Endodermal cell (in vitro differentiated cells): ENCODE data around the gene TBL3. TPM values are rescaled to one million over a fixed set of nuclear protein-coding genes. Genes with fewer than 3 reads are reported as not detected.
A peak's percentile ranks its signal among the peaks of the same experiment; 100 is the strongest.

Source experiments
- DNase-seq: peaks from one replicate; pipeline ENCODE4 v3.0.0-alpha.2; 2017
- H3K27ac ChIP-seq: 2 replicates; pipeline ENCODE4 v1.5.1; 2013; ENCODE audit warnings: mild to moderate bottlenecking, low read depth, low read length, moderate library complexity
- H3K27me3 ChIP-seq: 2 replicates; pipeline ENCODE4 v1.6.1; 2013; ENCODE audit warnings: mild to moderate bottlenecking, low read length, moderate library complexity; ENCODE audit not compliant: insufficient read depth, control insufficient read depth, poor library complexity, severe bottlenecking
- H3K36me3 ChIP-seq: 2 replicates; pipeline ENCODE4 v1.7.0; 2013; ENCODE audit warnings: mild to moderate bottlenecking, low read length, moderate library complexity; ENCODE audit not compliant: control insufficient read depth, insufficient read depth
- H3K4me1 ChIP-seq: one replicate; pipeline ENCODE4 v1.7.0; 2013; ENCODE audit warnings: low read length; ENCODE audit not compliant: control insufficient read depth, insufficient read depth
- H3K4me3 ChIP-seq: 2 replicates; pipeline ENCODE4 v1.5.1; 2013; ENCODE audit warnings: mild to moderate bottlenecking, low read length, moderate library complexity
- H3K9ac ChIP-seq: 2 replicates; pipeline ENCODE4 v1.6.1; 2013; ENCODE audit warnings: mild to moderate bottlenecking, low read length, moderate library complexity; ENCODE audit not compliant: poor library complexity, severe bottlenecking; ENCODE audit errors: extremely low read depth
- H3K9me3 ChIP-seq: 2 replicates; pipeline ENCODE4 v1.6.1; 2013; ENCODE audit warnings: mild to moderate bottlenecking, low read length, moderate library complexity; ENCODE audit not compliant: control insufficient read depth
- H3K27ac Mint-ChIP-seq: 2 replicates; pipeline ENCODE4 v1.8.0; 2020; ENCODE audit warnings: mixed read lengths
- H3K27me3 Mint-ChIP-seq: 2 replicates; pipeline ENCODE4 v1.8.0; 2021; ENCODE audit warnings: mild to moderate bottlenecking, mixed read lengths; ENCODE audit not compliant: insufficient read depth
- H3K36me3 Mint-ChIP-seq: 2 replicates; pipeline ENCODE4 v1.8.0; 2020; ENCODE audit warnings: low read depth, mixed read lengths
- H3K4me1 Mint-ChIP-seq: 2 replicates; pipeline ENCODE4 v1.8.0; 2020; ENCODE audit warnings: mixed read lengths
- H3K4me3 Mint-ChIP-seq: 2 replicates; pipeline ENCODE4 v1.8.0; 2020; ENCODE audit warnings: mild to moderate bottlenecking, moderate library complexity, mixed read lengths
- H3K9me3 Mint-ChIP-seq: 2 replicates; pipeline ENCODE4 v1.8.0; 2020; ENCODE audit warnings: mild to moderate bottlenecking, mixed read lengths
- CTCF ChIP-seq: fragments of 200-600 bp; sonication (generic); conservative IDR thresholded peaks from 2 replicates; pipeline ENCODE4 v1.5.0; 2021; ENCODE audit warnings: antibody characterized with exemption, mild to moderate bottlenecking
- WGBS, 2 experiments: methylation state at CpG; one replicate each; pipeline versions ENCODE4 v1.1.5 to v1.1.7; 2013; ENCODE audit warnings: missing lambda C conversion rate in 2 of 2, mixed read lengths in 1 of 2; ENCODE audit not compliant: insufficient coverage in 1 of 2, insufficient read length in 1 of 2; 5-methylcytosine and 5-hydroxymethylcytosine counted together
- total RNA-seq, 2 donors: library from RNA; stranded (reverse); fragmentation: NEBNext Ultra II Directional in 1 of 2; extraction: Animal tissue kit (Norgen Biotek cat#: 25700) in 1 of 2; gene quantifications; 2 replicates in 1 of 2; 3 replicates in 1 of 2; pipeline ENCODE4 v1.2.1, GENCODE V29; 2021

The TBL3 gene
- total RNA-seq, 2 donors from 2014 or later = 43.4 to 49.7 TPM

DNA sequence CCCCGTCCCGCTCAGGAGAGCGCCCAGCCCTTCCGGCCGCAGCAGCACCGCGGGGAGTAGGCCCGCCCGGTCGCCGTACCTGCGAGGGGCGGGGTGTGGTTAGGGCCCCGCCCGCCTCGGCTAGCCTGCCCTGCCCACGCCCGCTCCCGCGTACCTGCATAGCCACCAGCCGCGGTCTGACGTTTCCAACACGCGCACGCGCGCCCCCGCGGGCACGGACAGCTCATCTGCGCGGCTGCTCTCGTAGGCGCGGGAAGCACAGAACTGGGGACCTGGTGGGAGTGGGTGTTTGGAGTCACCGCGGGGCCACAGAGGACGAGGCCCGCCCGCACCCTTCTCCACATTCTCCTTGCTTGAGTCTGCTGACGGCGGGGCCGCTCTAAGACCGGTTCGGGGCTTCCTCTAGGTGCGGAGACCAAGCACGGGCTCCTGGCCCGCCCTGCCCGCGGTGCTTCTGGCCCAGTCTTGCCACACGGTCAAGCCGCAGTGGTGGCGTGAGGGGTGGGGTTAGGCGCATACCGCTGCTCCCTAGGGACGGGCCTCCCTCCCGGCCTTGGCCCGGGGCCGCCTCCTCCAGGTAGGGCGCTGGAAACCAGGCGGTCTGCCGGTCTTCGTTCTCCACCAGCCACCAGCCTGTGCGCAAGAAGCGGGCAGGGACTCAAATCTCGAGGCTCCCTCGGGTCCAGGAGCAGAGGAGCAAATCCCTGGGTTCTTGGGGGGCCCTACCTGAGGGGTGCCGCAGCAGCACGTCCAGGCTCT, 7.6 kb downstream of the TBL3 start:
- Mint-ChIP-seq H3K36me3 (peaks cover 13% of the 10 kb centered on the region), H3K4me3 (peak overlapping the region; percentile 49), H3K27ac (no peak overlapping the region), H3K27me3 (peaks cover 41% of the 10 kb centered on the region), H3K4me1 (peaks cover 5% of the 10 kb centered on the region), H3K9me3 (no peaks in the 10 kb centered on the region)
- Histone ChIP-seq H3K4me3 (no peak overlapping the region), H3K36me3 (peaks cover 24% of the 10 kb centered on the region), H3K4me1 (no peaks in the 10 kb centered on the region), H3K27ac (no peak overlapping the region), H3K27me3 (peaks cover 47% of the 10 kb centered on the region), H3K9ac (no peak overlapping the region), H3K9me3 (no peaks in the 10 kb centered on the region)
- peak; percentile 89 for DNase-seq
- 16 to 21% methylated on average over 22 to 70 of the region's 70 CpGs for WGBS, 2 experiments
- TF ChIP-seq CTCF = no peak

DNA sequence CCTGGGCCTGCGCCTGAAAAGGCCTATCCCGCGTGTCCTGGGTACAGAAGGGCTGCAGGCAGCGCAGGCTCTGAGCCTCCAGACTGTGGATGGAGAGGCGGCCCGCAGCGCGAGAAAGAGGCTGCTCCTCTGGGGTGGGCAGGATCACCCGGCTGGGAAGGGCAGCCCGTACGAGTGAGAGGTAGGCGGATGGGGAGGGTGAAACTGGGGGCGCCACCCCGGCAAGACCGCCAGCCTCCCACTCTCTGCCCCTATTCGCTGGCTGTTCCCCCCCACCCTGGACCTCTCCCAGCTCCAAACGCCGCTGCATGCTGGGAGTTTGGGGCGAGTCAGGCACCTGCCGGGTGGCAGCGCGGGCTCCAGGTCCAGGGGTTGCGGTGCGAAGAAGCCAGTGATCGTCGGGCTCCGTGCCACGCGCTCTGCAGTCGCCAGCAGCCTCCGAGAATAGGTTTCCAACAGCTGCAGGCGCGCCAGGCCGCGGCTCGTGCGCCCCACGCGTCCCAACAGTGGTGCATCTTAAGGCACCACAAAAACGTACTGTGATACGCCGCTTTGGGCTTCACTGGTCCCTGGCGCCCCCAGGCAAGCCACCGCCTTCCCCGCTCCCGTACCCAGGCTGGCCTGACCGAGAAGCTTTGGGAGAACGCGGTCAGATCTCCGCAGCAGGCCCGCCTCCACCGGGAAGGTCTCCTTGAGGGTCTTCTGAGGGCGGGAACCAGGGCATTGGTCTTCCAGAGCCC, 8.3 kb downstream of the TBL3 start:
- Histone ChIP-seq H3K36me3 (peaks cover 25% of the 10 kb centered on the region), H3K4me3 (no peak overlapping the region), H3K27me3 (peaks cover 47% of the 10 kb centered on the region), H3K9me3 (no peaks in the 10 kb centered on the region), H3K9ac (no peak overlapping the region), H3K4me1 (no peaks in the 10 kb centered on the region), H3K27ac (no peak overlapping the region)
- Mint-ChIP-seq H3K36me3 (peaks cover 8% of the 10 kb centered on the region), H3K9me3 (no peaks in the 10 kb centered on the region), H3K27me3 (peaks cover 41% of the 10 kb centered on the region), H3K4me1 (peaks cover 5% of the 10 kb centered on the region), H3K4me3 (peak overlapping the region; percentile 9), H3K27ac (no peak overlapping the region)
- TF ChIP-seq CTCF = no peak
- DNase-seq = peak; percentile 72
- WGBS, 2 experiments = 13 to 24% methylated on average over 19 to 53 of the region's 53 CpGs

DNA sequence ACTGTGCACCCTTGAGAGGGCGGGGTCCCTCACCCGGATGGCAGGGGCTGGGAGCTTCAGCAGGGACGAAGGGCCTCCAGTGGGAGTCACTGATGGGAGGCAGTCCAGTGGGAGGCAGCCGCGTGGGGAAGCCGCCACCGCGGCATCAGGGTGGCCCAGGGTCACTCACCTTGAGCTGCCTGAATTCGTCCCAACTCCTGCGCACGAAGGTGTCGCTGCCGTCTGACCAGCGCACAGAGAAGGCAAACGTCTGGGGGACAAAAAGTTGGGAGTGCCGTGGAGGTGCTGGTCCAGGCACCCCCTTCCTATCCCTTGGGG, 8.9 kb downstream of the TBL3 start:
- H3K9me3 Mint-ChIP-seq = no peaks in the 10 kb centered on the region
- Histone ChIP-seq H3K27me3 (peaks cover 47% of the 10 kb centered on the region), H3K4me1 (no peaks in the 10 kb centered on the region), H3K4me3 (no peak overlapping the region), H3K9ac (no peak overlapping the region), H3K9me3 (no peaks in the 10 kb centered on the region), H3K27ac (no peak overlapping the region), H3K36me3 (peaks cover 29% of the 10 kb centered on the region)
- peaks cover 6% of the 10 kb centered on the region for H3K36me3 Mint-ChIP-seq
- 62 to 64% methylated on average over 5 to 16 of the region's 16 CpGs for WGBS, 2 experiments
- H3K4me3 Mint-ChIP-seq = no peak overlapping the region
- no peak for DNase-seq
- peaks cover 41% of the 10 kb centered on the region for H3K27me3 Mint-ChIP-seq
- no peak for TF ChIP-seq CTCF
- H3K27ac Mint-ChIP-seq = no peak overlapping the region
- H3K4me1 Mint-ChIP-seq = peaks cover 5% of the 10 kb centered on the region
